ENCODE data around the gene S1PR3.

S1PR3 gene

DNA sequence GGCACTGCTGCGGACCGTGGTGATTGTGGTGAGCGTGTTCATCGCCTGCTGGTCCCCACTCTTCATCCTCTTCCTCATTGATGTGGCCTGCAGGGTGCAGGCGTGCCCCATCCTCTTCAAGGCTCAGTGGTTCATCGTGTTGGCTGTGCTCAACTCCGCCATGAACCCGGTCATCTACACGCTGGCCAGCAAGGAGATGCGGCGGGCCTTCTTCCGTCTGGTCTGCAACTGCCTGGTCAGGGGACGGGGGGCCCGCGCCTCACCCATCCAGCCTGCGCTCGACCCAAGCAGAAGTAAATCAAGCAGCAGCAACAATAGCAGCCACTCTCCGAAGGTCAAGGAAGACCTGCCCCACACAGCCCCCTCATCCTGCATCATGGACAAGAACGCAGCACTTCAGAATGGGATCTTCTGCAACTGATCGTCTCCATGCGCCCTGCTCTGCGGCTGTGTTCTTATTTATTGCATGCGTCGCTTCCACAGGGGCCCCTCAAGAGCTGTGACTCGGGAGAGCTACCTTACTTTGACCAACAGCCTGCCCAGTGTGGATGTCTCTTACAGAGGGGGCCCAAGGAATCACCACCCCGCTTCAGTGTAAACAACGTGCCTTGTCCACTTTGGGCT is 10.8 kb downstream of the S1PR3 start:
- in situ Hi-C loops (cut with HindIII; ENCODE audit: low pct_ligation_motif_present, low sequenced_read_pairs), result no loop called here
- Histone ChIP-seq H3K4me3 (ENCODE audit: low read depth, low read length) (no peak overlapping the region), H3K27me3 (replicated peaks) (no peaks in the 10 kb centered on the region), H3K27ac (no peak overlapping the region), H3K36me3 (replicated peaks) (peaks cover 87% of the 10 kb centered on the region)
- TF ChIP-seq, protein P1, sequence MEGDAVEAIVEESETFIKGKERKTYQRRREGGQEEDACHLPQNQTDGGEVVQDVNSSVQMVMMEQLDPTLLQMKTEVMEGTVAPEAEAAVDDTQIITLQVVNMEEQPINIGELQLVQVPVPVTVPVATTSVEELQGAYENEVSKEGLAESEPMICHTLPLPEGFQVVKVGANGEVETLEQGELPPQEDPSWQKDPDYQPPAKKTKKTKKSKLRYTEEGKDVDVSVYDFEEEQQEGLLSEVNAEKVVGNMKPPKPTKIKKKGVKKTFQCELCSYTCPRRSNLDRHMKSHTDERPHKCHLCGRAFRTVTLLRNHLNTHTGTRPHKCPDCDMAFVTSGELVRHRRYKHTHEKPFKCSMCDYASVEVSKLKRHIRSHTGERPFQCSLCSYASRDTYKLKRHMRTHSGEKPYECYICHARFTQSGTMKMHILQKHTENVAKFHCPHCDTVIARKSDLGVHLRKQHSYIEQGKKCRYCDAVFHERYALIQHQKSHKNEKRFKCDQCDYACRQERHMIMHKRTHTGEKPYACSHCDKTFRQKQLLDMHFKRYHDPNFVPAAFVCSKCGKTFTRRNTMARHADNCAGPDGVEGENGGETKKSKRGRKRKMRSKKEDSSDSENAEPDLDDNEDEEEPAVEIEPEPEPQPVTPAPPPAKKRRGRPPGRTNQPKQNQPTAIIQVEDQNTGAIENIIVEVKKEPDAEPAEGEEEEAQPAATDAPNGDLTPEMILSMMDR (IDR thresholded peaks at IDR 0.05; ENCODE audit: low read depth, low read length, missing control alignments), result no peak
- DNase-seq, result no peak

DNA sequence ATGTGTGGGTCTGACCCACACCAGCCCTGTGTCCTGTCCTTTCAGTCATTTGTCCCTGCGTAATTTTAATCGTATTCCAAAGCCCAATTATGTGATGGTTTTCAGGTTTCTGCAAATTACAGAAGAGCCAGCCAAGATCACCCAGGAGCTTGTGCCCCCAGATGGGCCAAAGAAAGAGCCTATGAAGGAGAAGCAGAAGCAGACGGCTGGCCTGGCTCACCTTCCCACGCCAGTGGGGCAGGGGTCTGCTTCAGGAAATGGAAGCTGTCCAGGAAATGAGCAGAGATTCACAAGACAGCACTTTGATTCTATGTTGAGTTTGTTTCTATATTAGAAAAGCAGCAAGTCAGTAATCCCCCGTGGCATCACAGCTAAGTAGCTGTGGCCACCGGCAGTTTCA is 11.7 kb downstream of the S1PR3 start:
- Histone ChIP-seq H3K27ac (no peak overlapping the region), H3K27me3 (replicated peaks) (no peaks in the 10 kb centered on the region), H3K4me3 (ENCODE audit: low read depth, low read length) (no peak overlapping the region), H3K36me3 (replicated peaks) (peaks cover 80% of the 10 kb centered on the region)
- no peak for DNase-seq
- in situ Hi-C loops (cut with HindIII; ENCODE audit: low pct_ligation_motif_present, low sequenced_read_pairs), result no loop called here
- TF ChIP-seq, protein P1 (IDR thresholded peaks at IDR 0.05; ENCODE audit: low read depth, low read length, missing control alignments), result no peak

DNA sequence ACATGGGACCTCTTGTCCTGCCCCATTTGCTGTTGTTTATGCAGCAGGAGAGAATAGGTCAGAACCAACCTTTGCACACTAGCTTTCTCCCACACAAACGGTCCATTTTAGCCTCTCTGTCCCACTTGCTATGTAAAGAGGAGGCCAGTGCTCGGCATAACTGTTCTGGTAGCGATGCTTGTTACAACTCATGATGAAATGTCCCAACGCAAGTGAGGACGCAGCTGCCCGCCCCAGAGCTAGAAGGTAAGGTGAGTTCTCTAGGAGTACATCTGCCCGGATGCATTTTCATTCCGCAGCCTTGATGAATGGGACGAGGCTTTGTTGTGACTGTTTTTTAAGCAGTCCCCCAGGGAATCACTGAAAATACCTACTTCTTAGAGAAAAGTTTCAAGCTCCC is 14.1 kb downstream of the S1PR3 start:
- Histone ChIP-seq H3K36me3 (replicated peaks) (peaks cover 58% of the 10 kb centered on the region), H3K27ac (no peak overlapping the region), H3K4me3 (ENCODE audit: low read depth, low read length) (no peak overlapping the region), H3K27me3 (replicated peaks) (no peaks in the 10 kb centered on the region)
- TF ChIP-seq, protein P1 (IDR thresholded peaks at IDR 0.05; ENCODE audit: low read depth, low read length, missing control alignments), result no peak
- no peak for DNase-seq
- in situ Hi-C loops (cut with HindIII; ENCODE audit: low pct_ligation_motif_present, low sequenced_read_pairs), result no loop called here

DNA sequence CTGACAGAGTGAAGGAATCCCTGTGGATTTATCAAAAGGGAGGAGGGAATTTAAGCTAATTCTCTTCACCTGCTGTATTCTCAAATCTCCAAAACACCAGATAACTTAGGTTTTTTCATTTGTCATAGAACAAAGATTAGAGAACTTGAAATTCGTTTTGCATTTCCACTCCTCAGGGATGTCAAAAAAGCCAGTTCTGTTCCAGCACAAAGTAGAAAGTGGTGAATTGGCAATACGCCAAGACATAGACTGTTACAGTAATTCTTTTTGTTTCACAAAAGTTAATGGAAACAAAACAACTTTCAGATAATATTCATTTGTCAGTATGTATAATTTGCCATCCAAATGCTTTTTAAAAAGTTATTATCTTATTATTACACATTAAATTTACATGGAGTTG is 15.0 kb downstream of the S1PR3 start:
- in situ Hi-C loops (cut with HindIII; ENCODE audit: low pct_ligation_motif_present, low sequenced_read_pairs), result no loop called here
- TF ChIP-seq, protein P1 (IDR thresholded peaks at IDR 0.05; ENCODE audit: low read depth, low read length, missing control alignments), result no peak
- Histone ChIP-seq H3K27ac (no peak overlapping the region), H3K36me3 (replicated peaks) (peaks cover 53% of the 10 kb centered on the region), H3K27me3 (replicated peaks) (no peaks in the 10 kb centered on the region), H3K4me3 (ENCODE audit: low read depth, low read length) (no peak overlapping the region)
- no peak for DNase-seq

DNA sequence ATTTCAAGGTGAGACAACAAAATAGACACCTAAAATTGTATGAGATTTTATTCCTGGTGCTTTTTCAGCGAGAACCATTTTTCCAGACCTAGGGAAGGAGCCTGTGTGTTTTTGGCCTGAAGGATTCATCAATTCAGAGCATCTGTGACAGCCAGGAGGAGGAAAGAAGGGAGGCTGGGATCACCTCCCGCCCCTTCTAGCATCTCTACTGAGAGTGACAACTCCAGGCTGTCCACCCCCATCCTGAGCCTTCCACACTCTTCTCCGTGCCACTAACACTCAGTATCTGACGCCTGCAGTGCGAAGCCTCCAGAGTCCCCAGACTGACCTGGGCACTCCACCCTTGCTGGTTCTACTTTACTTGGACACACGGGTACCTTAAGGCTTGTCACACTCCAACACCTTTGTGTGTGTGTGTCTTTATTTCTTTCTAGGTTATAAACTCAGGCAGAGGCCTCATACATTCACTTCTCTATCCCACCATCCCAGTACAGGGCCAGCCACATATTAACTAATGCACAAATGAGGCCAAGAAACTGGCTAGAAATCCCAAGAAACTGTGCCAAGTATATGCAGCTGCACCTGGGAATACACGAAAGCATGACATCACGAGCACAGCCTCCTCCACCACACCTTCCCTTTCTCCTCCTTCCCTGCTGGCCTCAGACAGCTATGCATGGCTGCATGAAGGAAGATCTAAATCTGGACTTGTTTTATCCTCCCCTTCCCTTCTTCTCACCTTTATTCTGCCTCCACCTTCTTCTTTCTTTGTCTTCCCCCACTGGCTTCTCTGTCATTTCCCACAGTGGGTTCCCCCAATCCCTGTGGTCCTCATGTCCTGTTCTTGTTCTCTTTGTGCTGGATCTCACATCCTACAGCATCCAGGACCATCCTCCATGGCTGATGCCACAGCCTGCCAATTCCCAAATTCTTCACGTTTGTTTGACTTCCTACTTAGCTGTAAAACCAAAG is 16.0 kb downstream of the S1PR3 start:
- DNase-seq, result no peak
- in situ Hi-C loops (cut with HindIII; ENCODE audit: low pct_ligation_motif_present, low sequenced_read_pairs), result no loop called here
- Histone ChIP-seq H3K27ac (no peak overlapping the region), H3K4me3 (ENCODE audit: low read depth, low read length) (no peak overlapping the region), H3K36me3 (replicated peaks) (peaks cover 47% of the 10 kb centered on the region), H3K27me3 (replicated peaks) (no peaks in the 10 kb centered on the region)
- TF ChIP-seq, protein P1 (IDR thresholded peaks at IDR 0.05; ENCODE audit: low read depth, low read length, missing control alignments), result no peak
